Measurements from ENCODE around the gene CADM1. TPM values are rescaled to one million over a fixed set of nuclear protein-coding genes. Genes with fewer than 3 reads are reported as not detected.

CADM1 gene
- polyA plus RNA-seq, 4 donors, result 130 to 282 (median 144) TPM

DNA sequence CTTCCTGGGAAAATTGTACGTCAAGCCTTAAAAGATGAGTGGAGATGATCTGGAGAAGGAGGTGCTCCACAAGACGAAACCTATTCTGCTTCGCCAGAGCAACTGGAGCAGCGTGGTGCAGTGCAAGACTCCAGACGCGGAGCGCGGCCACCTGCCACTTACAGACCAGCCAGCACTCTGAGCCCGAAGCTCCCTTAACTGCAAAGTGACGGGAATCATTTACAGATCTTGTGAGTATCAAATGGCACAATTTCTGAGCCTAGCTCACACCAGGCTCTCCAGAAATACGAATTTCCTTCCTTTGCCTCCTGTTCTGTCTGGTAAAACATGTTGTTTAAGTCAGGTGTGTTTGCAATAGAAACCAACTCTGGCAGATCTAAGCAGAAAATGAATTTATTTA lies 369.3 kb downstream of the CADM1 start:
- DNase-seq (ENCODE audit: low read depth in 4 of 4, low spot score in 3 of 4), result no peak

DNA sequence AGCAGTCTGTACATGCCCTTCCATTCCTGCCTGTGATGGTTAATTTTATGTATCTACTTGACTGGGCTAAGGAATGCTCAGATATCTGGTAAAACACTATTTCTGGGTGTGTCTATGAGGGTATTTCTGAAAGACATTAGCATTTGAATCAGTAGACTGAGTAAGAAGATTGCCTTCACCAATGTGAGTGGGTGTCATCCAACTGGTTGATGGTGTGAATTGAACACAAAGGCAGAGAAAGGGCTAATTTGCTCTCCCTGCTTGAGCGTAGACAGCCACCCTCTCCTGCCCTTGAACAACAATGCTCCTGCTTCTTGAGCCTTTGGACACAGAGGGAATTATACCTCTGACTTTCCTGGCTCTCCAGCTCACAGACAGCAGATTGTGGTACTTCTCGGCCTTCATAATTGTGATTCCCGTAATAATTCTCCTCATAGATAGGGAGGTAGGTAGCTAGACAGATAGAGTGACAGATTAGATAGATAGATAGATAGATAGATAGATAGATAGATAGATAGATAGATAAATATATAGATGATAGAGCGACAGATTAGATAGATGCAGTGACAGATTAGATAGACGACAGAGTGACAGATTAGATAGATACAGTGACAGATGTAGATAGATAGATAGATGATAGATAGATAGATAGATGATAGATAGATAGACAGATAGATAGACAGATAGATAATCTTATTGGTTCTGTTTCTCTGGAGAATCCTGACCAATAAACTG lies 370.6 kb downstream of the CADM1 start:
- DNase-seq (ENCODE audit: low read depth in 4 of 4, low spot score in 3 of 4), result no peak

DNA sequence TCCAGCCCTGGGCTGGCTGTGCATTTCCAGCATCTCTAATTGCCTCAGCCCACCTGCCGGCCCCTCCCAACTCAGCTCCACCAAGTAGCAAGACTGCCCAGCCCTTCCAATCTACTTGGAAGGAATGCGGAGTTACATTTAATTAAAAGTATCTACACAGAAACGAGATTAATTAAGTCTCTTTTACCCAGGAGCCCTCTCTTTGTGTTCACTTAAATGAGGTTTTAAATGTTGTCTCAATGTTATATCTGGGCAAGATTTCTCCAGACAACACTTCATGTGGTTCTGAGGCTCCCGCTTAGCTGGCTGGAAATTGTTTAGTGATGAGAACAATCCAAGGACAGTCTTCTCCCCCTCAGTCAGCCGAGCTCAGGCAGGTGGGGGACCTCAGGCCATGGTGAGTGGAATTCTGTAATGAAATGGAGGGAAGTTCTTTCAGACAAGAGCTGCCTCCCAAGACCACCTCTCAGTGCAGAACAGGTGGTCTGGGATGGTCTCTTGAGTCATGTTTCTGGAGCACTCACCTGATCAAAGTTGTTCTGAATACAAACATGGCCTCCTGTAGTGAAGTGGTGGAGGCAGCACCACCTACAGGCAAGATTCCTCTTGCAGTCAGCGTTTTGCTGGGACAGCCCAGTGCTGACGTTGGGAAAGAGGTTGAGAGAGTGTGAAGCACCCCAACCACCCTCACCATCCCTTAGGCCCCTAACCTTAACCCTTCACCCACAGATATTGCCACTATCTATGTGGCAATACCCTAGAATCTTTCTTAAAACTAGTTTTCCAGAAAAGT lies 371.6 kb downstream of the CADM1 start:
- no peak for DNase-seq (ENCODE audit: low read depth in 4 of 4, low spot score in 3 of 4)

DNA sequence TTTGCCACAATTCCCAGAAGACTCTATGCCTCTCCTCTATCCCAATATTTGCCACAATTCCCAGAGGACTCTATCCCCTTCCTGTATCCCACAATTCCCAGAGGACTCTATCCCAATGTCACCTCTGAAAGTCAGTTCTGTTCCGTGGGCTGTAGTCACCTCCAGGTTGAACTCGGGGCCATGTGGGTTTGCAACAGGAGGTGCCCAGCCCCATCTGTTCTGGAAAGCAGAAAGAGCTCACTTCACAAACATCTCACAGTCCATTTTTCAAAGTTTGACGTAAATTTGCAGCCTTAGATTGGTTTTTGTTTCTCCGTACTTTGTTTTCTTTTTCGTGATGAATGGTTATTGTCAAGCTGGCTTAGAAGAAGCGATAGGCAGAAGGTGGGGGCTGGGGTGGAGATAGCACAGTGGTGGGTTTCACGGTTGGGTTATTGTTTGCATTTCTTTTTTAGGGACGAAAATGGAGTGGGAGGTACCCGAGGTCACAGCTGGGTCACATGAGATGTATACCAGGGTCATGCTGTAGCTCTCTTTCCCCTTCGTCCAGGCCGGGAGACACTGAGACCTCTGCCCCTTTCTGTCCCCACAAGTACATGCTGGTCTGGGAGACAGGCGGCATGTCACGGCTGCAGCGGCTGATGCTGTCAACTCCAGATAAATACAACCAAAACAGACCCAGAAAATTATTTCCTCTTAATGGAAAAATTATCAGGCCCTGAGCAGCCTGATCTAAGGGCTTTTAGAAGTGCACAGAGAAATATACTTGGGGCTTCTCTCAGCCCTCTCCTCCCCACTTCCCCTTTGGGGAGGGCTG lies 374.5 kb downstream of the CADM1 start:
- no peak for DNase-seq (ENCODE audit: low read depth in 4 of 4, low spot score in 3 of 4)

DNA sequence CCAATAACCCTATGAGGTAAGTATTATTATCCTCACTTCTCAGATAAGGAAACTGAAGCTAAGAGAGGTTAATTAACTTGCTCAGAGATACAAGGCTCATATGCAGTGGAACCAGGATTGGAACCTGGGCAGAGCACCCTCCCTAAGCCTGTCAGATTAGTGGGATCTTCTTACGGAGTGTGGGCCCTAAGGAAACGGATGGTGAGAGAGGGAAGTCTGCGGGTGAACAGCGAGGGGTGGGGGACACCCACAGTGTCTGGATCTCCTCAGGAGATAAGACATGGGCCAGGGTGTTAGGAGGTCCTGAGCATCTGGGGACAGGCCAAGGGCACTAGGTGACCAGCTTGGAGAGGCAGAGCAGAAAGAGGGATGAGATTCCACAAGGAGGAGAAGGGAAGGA lies 376.0 kb downstream of the CADM1 start:
- no peak for DNase-seq (ENCODE audit: low read depth in 4 of 4, low spot score in 3 of 4)

DNA sequence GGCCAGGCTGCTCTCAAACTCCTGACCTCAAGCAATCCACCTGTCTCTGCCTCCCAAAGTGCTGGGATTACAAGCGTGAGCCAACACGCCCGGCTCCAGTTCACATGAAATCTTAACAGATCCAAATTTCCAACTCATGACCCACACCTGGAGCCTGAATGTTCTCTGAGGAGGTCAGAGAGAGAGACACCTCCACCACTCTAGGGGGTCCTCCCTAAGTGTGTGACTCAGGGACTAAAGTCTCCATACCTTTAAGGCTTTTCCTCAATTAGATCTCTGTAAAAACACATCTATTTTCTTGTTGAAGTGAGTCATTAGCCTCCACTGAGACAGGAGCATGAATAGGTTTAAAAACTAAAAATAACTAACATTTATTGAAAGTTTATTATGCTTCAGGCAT lies 376.4 kb downstream of the CADM1 start:
- no peak for DNase-seq (ENCODE audit: low read depth in 4 of 4, low spot score in 3 of 4)

DNA sequence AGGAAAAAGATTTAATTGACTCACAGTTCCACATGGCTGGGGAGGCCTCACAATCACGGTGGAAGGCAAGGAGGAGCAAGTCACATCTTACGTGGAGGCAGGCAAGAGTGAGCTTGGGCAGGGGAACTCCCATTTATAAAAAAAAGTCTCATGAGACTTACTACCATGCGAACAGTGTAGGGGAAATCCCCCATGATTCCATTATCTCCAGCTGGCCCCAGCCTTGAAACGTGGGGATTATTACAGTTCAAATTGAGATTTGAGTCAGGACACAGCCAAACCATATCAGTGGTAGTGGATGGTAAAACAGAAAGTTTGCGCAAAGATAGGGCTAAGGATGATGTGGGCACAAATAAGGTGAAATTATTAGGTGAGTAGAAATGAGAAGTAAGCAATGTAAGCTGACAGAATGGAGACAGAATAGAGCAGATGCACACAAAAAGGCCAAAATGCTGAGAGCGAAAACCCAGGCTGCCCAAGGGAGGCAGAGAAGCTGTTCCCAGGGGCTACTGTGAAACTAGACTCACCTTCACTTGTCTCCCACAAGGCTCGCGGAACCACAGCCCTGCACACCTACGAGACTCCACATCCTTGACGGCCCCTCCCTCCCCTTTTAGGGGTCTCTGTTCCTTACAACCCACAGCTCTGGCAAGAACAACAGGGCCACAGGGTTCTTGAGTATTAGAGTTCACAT lies 377.6 kb downstream of the CADM1 start:
- no peak for DNase-seq (ENCODE audit: low read depth in 4 of 4, low spot score in 3 of 4)

DNA sequence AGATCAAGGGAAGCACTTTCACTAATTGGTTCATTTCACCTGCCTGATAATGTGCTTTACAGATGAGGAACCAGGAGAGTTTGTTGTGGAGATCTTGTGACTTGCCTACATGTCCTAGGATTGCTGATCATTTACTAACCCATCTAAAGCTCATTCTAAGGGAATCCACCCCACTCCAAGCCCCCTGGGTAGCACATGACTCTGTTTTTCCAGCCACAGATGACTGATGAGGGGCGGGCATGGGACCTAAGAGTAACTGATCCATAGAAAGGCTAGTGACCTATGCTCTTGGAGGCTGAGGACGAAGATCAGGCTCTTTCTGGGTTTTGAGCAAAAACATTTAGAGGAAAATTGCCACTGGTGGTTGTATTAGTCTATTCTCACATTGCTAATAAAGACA lies 378.1 kb downstream of the CADM1 start:
- DNase-seq (ENCODE audit: low read depth in 4 of 4, low spot score in 3 of 4), result no peak

DNA sequence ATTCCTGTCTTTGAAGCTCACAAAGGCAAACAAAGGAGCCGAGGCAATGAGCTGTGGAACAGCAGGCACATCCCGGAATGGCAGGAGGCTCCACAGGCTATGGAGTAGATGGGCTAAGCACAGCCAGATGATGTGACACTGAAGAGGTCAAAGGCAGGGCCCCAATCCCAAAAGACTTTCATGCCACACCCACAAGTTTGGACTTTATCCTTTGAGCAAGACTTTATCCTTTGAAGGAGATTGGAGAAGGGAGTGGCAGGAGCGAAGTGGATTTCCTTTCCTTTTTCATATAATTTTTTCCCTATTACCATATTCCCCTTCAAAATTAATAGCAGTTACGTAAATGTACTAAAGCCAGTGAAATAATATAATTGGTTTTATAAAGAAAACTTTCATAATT lies 379.4 kb downstream of the CADM1 start:
- no peak for DNase-seq (ENCODE audit: low read depth in 4 of 4, low spot score in 3 of 4)

DNA sequence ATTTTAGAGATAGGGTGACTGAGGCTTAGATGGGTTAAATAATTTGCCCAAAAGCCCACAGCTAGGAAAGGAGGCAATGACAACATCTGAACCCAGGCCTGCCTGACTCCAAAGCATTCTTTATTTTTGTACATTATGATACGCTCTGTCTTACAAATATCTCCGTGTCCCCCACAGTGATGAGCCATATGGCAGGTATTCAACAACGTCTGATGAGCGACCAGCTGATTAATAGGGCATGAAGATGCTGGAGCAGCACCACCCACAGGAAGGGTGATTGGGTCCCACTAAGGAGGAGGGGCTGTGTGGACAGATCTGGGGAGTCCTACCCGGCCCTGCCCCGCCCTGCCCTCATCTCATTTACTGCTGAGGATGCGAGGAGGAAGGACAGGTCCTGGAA lies 380.6 kb downstream of the CADM1 start:
- DNase-seq (ENCODE audit: low read depth in 4 of 4, low spot score in 3 of 4), result no peak

DNA sequence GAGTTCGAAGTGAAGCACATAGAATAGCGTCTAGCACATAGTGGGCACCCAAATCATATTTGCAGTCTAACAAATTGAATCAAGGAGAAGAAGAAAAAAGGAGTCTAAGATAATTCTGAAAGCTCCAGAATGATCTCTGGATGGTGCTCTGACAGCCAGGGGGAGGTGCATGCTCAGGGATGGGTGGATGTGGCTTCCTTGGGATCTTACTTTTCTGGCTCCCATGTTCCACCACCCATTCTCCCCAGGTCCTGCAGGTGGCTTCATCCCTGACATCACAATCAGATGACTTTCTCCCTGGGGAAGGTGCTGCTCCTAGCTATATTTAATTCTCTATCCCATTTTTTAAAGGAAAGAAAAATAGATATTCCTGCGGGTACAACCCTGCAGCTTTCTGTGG lies 381.9 kb downstream of the CADM1 start:
- no peak for DNase-seq (ENCODE audit: low read depth in 4 of 4, low spot score in 3 of 4)

Data from left renal pelvis (tissue), 4 donors.